HEK293 (cell line): Measurements from ENCODE around the gene MMP24OS.

ENCODE experiments used
- CTCF ChIP-seq: fragments of 450-650 bp; formaldehyde crosslinking; IDR thresholded peaks from 2 replicates; pipeline ENCODE4 v1.5.1; 2016; ENCODE audit warnings: missing biosample characterization, missing genetic modification characterization
- KLF16 ChIP-seq: fragments of 450-650 bp; formaldehyde crosslinking; IDR thresholded peaks from 2 replicates; pipeline ENCODE4 v1.5.1; 2017; ENCODE audit warnings: missing biosample characterization, missing genetic modification characterization
- SCRT2 ChIP-seq: fragments of 450-650 bp; formaldehyde crosslinking; IDR thresholded peaks from 2 replicates; pipeline ENCODE4 v1.5.1; 2016; ENCODE audit warnings: missing biosample characterization, missing genetic modification characterization
- ZFP37 ChIP-seq: fragments of 450-650 bp; formaldehyde crosslinking; IDR thresholded peaks from 2 replicates; pipeline ENCODE4 v1.5.1; 2016; ENCODE audit warnings: missing biosample characterization, missing genetic modification characterization
- ZNF10 ChIP-seq: fragments of 450-650 bp; formaldehyde crosslinking; IDR thresholded peaks from 2 replicates; pipeline ENCODE4 v1.5.1; 2017; ENCODE audit warnings: missing biosample characterization, missing genetic modification characterization
- ZNF274 ChIP-seq, 2 experiments: fragments of 200-500 bp in 1 of 2; fragments of 450-650 bp in 1 of 2; sonication (Bioruptor generic) in 1 of 2; formaldehyde crosslinking in 1 of 2; IDR thresholded peaks; 2 replicates each; pipeline versions ENCODE4 v1.5.1 to v1.6.1; 2014 to 2016; ENCODE audit warnings: borderline replicate concordance in 1 of 2, inconsistent platforms in 1 of 2, low read length in 1 of 2, missing biosample characterization in 1 of 2, missing genetic modification characterization in 1 of 2
- ZNF398 ChIP-seq: fragments of 450-650 bp; formaldehyde crosslinking; IDR thresholded peaks from 2 replicates; pipeline ENCODE4 v1.5.1; 2017; ENCODE audit warnings: missing biosample characterization, missing genetic modification characterization
- ZNF423 ChIP-seq: fragments of 450-650 bp; formaldehyde crosslinking; IDR thresholded peaks from 2 replicates; pipeline ENCODE4 v1.5.1; 2016; ENCODE audit warnings: missing biosample characterization, missing genetic modification characterization
- ZNF777 ChIP-seq: fragments of 450-650 bp; formaldehyde crosslinking; IDR thresholded peaks from 2 replicates; pipeline ENCODE4 v1.5.1; 2017; ENCODE audit warnings: missing biosample characterization, missing genetic modification characterization, borderline replicate concordance
- ZSCAN30 ChIP-seq: fragments of 450-650 bp; IDR thresholded peaks from 2 replicates; pipeline ENCODE4 v1.5.1; 2018; ENCODE audit warnings: missing biosample characterization, mild to moderate bottlenecking, missing genetic modification characterization, moderate library complexity

GRCh38 chr20:35326021-35326739 is 48.3 kb upstream of the MMP24OS start:
- TF ChIP-seq ZSCAN30 (no peak), CTCF (tag by site-specific recombination) (no peak), ZFP37 (tag by site-specific recombination) (no peak), ZNF274 (IDR thresholded peaks at IDR 0.05; ENCODE audit: low read length) (no peak), ZNF274 (tag by site-specific recombination; IDR thresholded peaks at IDR 0.05; ENCODE audit: borderline replicate concordance) (no peak), ZNF10 (tag by site-specific recombination) (no peak), ZNF777 (no peak), SCRT2 (no peak), ZNF423 (no peak), KLF16 (no peak), ZNF398 (tag by site-specific recombination) (no peak)
